GM19035 (cell line): Measurements from ENCODE around the gene PRSS21.

Experiments used
- ATAC-seq: cut with Tn5 transposase; IDR thresholded peaks from one replicate; pipeline ENCODE4 v1.9.1; 2021; ENCODE audit not compliant: unreplicated experiment

The PRSS21 gene

GRCh38 chr16:2859686-2860265, 42.7 kb downstream of the PRSS21 start:
- no peak for ATAC-seq

GRCh38 chr16:2860826-2861567, 44.0 kb downstream of the PRSS21 start:
- no peak for ATAC-seq

- no peak for ATAC-seq
Measured at GRCh38 chr16:2865651-2866050, 48.6 kb downstream of the PRSS21 start.

- no peak for ATAC-seq
Measured at GRCh38 chr16:2866431-2866830, 49.4 kb downstream of the PRSS21 start.

- no peak for ATAC-seq
Measured at GRCh38 chr16:2867661-2867986, 50.6 kb downstream of the PRSS21 start.

- peak; percentile 94 for ATAC-seq
Measured at GRCh38 chr16:2867987-2868789, 51.2 kb downstream of the PRSS21 start.
